A549 (cell line): ENCODE data around the gene ANAPC13.

Experiments
- CTCF ChIP-seq: fragments of >200 bp; sonication (Bioruptor Twin); formaldehyde crosslinking; IDR thresholded peaks from 3 replicates; pipeline ENCODE4 v1.5.1; 2016
- JUN ChIP-seq, 2 experiments: fragments of >200 bp; sonication (Bioruptor Twin); formaldehyde crosslinking; IDR thresholded peaks; 2 replicates in 1 of 2; 3 replicates in 1 of 2; pipeline ENCODE4 v1.6.1; 2016 to 2017
- RCOR1 ChIP-seq: fragments of 150-350 bp; IDR thresholded peaks from 2 replicates; pipeline ENCODE4 v1.6.1; 2014; ENCODE audit warnings: antibody characterized with exemption, low read length, low read depth
- REST ChIP-seq: fragments of 200-600 bp; sonication (generic); IDR thresholded peaks from 2 replicates; pipeline ENCODE4 v1.6.1; 2016; ENCODE audit warnings: antibody characterized with exemption, mild to moderate bottlenecking, moderate library complexity
- SMC3 ChIP-seq: fragments of >200 bp; sonication (Bioruptor Twin); formaldehyde crosslinking; IDR thresholded peaks from 3 replicates; pipeline ENCODE4 v1.6.1; 2018; ENCODE audit warnings: inconsistent platforms

- TF ChIP-seq SMC3 (no peak), RCOR1 (no peak), CTCF (no peak), JUN (IDR thresholded peaks at IDR 0.05) (no peak), REST (no peak)
Measured at GRCh38 chr3:134448664-134449063, 37.1 kb downstream of the ANAPC13 start.
